Neural cell (in vitro differentiated cells): ENCODE results near the gene C1QTNF8. TPM values are rescaled to one million over a fixed set of nuclear protein-coding genes. Genes with fewer than 3 reads are reported as not detected.

Source experiments
- H2AFZ ChIP-seq: fragments of 200-600, 300-800 bp; sonication (generic), shearing (Covaris generic); 2 replicates; pipeline ENCODE4 v1.6.0; 2014; ENCODE audit warnings: low read depth, mild to moderate bottlenecking, antibody characterized with exemption, low read length, moderate library complexity
- H3F3A ChIP-seq: fragments of 200-600 bp; shearing (Covaris generic); 2 replicates; pipeline ENCODE4 v1.6.1; 2016; ENCODE audit warnings: mild to moderate bottlenecking, moderate library complexity, mixed read lengths, antibody characterized with exemption, low read length; ENCODE audit not compliant: insufficient read depth, poor library complexity, severe bottlenecking
- H3K27ac ChIP-seq: fragments of 200-600, 300-800 bp; sonication (generic), shearing (Covaris generic); 2 replicates; pipeline ENCODE4 v1.5.1; 2014; ENCODE audit warnings: mild to moderate bottlenecking, low read length, moderate library complexity
- H3K27me3 ChIP-seq: fragments of 300-800, 200-600 bp; sonication (generic), shearing (Covaris generic); 2 replicates; pipeline ENCODE4 v1.6.0; 2014; ENCODE audit warnings: mild to moderate bottlenecking, low read depth, low read length, moderate library complexity; ENCODE audit not compliant: insufficient read depth
- H3K36me3 ChIP-seq: fragments of 300-800, 200-600 bp; sonication (generic), shearing (Covaris generic); 2 replicates; pipeline ENCODE4 v1.5.1; 2014; ENCODE audit warnings: mild to moderate bottlenecking, antibody characterized with exemption, low read length, moderate library complexity; ENCODE audit not compliant: insufficient read depth
- H3K4me2 ChIP-seq: fragments of 300-800, 200-600 bp; sonication (generic), shearing (Covaris generic); 2 replicates; pipeline ENCODE4 v1.6.0; 2014; ENCODE audit warnings: mild to moderate bottlenecking, low read length
- H3K4me3 ChIP-seq: fragments of 300-800, 200-600 bp; sonication (generic), shearing (Covaris generic); 2 replicates; pipeline ENCODE4 v1.5.1; 2014; ENCODE audit warnings: mild to moderate bottlenecking, low read length, moderate library complexity
- H3K79me2 ChIP-seq: fragments of 200-600 bp; shearing (Covaris generic); replicated peaks from 2 replicates; pipeline ENCODE4 v1.6.0; 2014; ENCODE audit warnings: mild to moderate bottlenecking, low read length, moderate library complexity; ENCODE audit not compliant: insufficient read depth
- H3K9ac ChIP-seq: fragments of 300-800, 200-600 bp; sonication (generic), shearing (Covaris generic); 2 replicates; pipeline ENCODE4 v1.6.1; 2016; ENCODE audit warnings: mild to moderate bottlenecking, low read length, mixed read lengths
- H3K9me2 ChIP-seq: fragments of 200-600 bp; shearing (Covaris generic); 2 replicates; pipeline ENCODE4 v1.6.1; 2016; ENCODE audit warnings: mild to moderate bottlenecking, low read length, mixed read lengths; ENCODE audit not compliant: insufficient read depth
- H3K9me3 ChIP-seq: fragments of 200-600, 300-800 bp; sonication (generic), shearing (Covaris generic); 2 replicates; pipeline ENCODE4 v1.6.1; 2016; ENCODE audit warnings: mild to moderate bottlenecking, mixed run types, low read length, moderate library complexity, mixed read lengths
- H4K20me1 ChIP-seq: fragments of 200-600 bp; shearing (Covaris generic); 2 replicates; pipeline ENCODE4 v1.6.1; 2016; ENCODE audit warnings: mild to moderate bottlenecking, mixed run types; ENCODE audit not compliant: insufficient read depth
- CTCF ChIP-seq: fragments of 450-650 bp; IDR thresholded peaks from 2 replicates; pipeline ENCODE4 v1.5.1; 2014; ENCODE audit warnings: antibody characterized with exemption, mild to moderate bottlenecking, moderate library complexity; ENCODE audit not compliant: poor library complexity, severe bottlenecking
- EP300 ChIP-seq: fragments of 450-650 bp; conservative IDR thresholded peaks from 2 replicates; pipeline ENCODE4 v1.6.1; 2014; ENCODE audit warnings: antibody characterized with exemption, mild to moderate bottlenecking, moderate library complexity; ENCODE audit not compliant: poor library complexity, severe bottlenecking
- EZH2 ChIP-seq: fragments of 200-600, 300-800 bp; shearing (Covaris generic), sonication (generic); IDR thresholded peaks from 2 replicates; pipeline ENCODE4 v1.6.1; 2014; ENCODE audit warnings: antibody characterized with exemption, low read length, borderline replicate concordance, mild to moderate bottlenecking; ENCODE audit not compliant: insufficient read depth, poor library complexity, severe bottlenecking
- MXI1 ChIP-seq: fragments of 450-650 bp; conservative IDR thresholded peaks from 2 replicates; pipeline ENCODE4 v1.6.1; 2014; ENCODE audit warnings: antibody characterized with exemption, mild to moderate bottlenecking; ENCODE audit not compliant: poor library complexity, severe bottlenecking
- POLR2AphosphoS5 ChIP-seq: IDR thresholded peaks from 2 replicates; pipeline ENCODE4 v1.6.1; 2012
- RAD21 ChIP-seq: fragments of 450-650 bp; conservative IDR thresholded peaks from 2 replicates; pipeline ENCODE4 v1.6.1; 2014; ENCODE audit warnings: antibody characterized with exemption, mild to moderate bottlenecking, moderate library complexity
- REST ChIP-seq: IDR thresholded peaks from 2 replicates; pipeline ENCODE4 v1.6.1; 2012; ENCODE audit warnings: borderline replicate concordance
- SMC3 ChIP-seq: fragments of 450-650 bp; conservative IDR thresholded peaks from 2 replicates; pipeline ENCODE4 v1.6.1; 2014; ENCODE audit warnings: antibody characterized with exemption, mild to moderate bottlenecking, moderate library complexity; ENCODE audit not compliant: poor library complexity
- TAF1 ChIP-seq: IDR thresholded peaks from 2 replicates; pipeline ENCODE4 v1.6.1; 2012; ENCODE audit warnings: low read depth
- polyA plus RNA-seq: library from polyadenylated mRNA; depleted of rRNA; stranded (reverse); fragments of >200 nt; gene quantifications from 2 replicates; pipeline ENCODE4 v1.2.3, GENCODE V29; 2014

Gene C1QTNF8
- polyA plus RNA-seq, 1 donor from 2014 or later: 0.79 TPM

GRCh38 chr16:1061769-1062505 is 34.1 kb downstream of the C1QTNF8 start:
- Histone ChIP-seq H3K27me3 (no peaks in the 10 kb centered on the region), H3K4me3 (no peak overlapping the region), H3K79me2 (no peaks in the 10 kb centered on the region), H3K36me3 (no peaks in the 10 kb centered on the region), H3F3A (no peaks in the 10 kb centered on the region), H4K20me1 (no peaks in the 10 kb centered on the region), H3K9me3 (no peaks in the 10 kb centered on the region), H3K27ac (no peak overlapping the region), H3K4me2 (no peak overlapping the region), H2AFZ (no peak overlapping the region), H3K9ac (no peak overlapping the region), H3K9me2 (no peaks in the 10 kb centered on the region)
- TF ChIP-seq MXI1: no peak
- no peak for TF ChIP-seq EP300
- TF ChIP-seq REST: no peak
- TF ChIP-seq EZH2: no peak
- no peak for TF ChIP-seq CTCF
- TF ChIP-seq TAF1: no peak
- TF ChIP-seq RAD21: no peak
- TF ChIP-seq SMC3: no peak
- no peak for TF ChIP-seq POLR2AphosphoS5

- H3K9me2 ChIP-seq: no peaks in the 10 kb centered on the region
- no peaks in the 10 kb centered on the region for H3K9me3 ChIP-seq
- H3K4me3 ChIP-seq: no peak overlapping the region
- no peak overlapping the region for H3K27ac ChIP-seq
- H4K20me1 ChIP-seq: no peaks in the 10 kb centered on the region
- H2AFZ ChIP-seq: no peak overlapping the region
- no peaks in the 10 kb centered on the region for H3F3A ChIP-seq
- no peaks in the 10 kb centered on the region for H3K36me3 ChIP-seq
- TF ChIP-seq TAF1 (no peak), EZH2 (no peak), CTCF (no peak), POLR2AphosphoS5 (no peak), REST (no peak), MXI1 (no peak), RAD21 (no peak), EP300 (no peak), SMC3 (no peak)
- H3K27me3 ChIP-seq: no peaks in the 10 kb centered on the region
- H3K9ac ChIP-seq: no peak overlapping the region
- no peak overlapping the region for H3K4me2 ChIP-seq
- no peaks in the 10 kb centered on the region for H3K79me2 ChIP-seq
Observed at GRCh38 chr16:1060416-1061340, 35.4 kb downstream of the C1QTNF8 start.
